Fibroblast of gingiva (primary cell): ENCODE measurements around the gene MECP2.

Experiments used
- DNase-seq: peaks from one replicate; pipeline ENCODE4 v3.0.0-alpha.2; 2011; ENCODE audit warnings: low read depth

The MECP2 gene

DNA sequence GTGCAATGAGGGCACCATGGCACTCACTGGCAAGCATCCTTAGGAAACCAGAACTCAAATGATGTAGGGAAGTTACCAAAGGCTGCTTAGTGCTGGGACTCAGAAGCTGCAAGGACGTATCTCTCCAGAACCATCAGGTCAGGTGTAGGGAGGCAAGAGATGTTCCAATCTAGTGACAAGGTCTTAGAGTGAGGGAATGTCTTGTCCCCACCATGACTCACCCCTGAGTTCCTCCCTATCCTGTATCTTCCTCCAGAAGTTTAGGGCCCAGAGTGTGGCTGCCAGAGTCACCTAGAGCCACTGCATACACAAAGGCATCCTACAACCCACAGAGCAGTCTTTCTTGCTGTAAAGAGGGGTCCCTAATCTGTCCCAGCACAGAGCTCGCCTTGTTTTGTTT is 63.7 kb downstream of the MECP2 start:
- DNase-seq, result no peak

DNA sequence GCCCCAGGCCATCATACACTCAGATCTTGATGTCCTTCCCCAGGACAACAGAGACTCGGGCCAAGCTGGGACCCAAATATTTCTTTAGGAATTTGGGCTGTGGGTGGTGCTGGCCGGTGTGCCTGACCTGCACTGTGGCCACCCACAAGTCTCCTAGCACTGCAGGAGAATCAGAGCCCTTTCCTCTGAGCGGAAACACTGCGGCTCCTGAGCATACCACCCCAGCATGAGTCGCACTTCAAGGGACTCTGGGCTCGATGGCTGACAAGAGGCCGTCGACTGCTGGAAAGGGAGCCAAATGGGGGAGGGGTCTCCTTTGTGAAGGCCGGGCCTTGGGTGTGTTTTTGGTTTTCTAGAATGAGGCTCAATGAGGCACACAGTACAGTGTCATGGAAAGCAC is 64.9 kb downstream of the MECP2 start:
- DNase-seq, result no peak

DNA sequence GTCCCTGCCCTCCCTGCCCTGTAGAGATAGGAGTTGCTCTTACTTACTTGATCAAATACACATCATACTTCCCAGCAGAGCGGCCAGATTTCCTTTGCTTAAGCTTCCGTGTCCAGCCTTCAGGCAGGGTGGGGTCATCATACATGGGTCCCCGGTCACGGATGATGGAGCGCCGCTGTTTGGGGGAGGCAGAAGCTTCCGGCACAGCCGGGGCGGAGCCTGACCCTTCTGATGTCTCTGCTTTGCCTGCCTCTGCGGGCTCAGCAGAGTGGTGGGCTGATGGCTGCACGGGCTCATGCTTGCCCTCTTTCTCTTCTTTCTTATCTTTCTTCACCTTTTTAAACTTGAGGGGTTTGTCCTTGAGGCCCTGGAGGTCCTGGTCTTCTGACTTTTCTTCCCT is 65.4 kb downstream of the MECP2 start:
- no peak for DNase-seq

DNA sequence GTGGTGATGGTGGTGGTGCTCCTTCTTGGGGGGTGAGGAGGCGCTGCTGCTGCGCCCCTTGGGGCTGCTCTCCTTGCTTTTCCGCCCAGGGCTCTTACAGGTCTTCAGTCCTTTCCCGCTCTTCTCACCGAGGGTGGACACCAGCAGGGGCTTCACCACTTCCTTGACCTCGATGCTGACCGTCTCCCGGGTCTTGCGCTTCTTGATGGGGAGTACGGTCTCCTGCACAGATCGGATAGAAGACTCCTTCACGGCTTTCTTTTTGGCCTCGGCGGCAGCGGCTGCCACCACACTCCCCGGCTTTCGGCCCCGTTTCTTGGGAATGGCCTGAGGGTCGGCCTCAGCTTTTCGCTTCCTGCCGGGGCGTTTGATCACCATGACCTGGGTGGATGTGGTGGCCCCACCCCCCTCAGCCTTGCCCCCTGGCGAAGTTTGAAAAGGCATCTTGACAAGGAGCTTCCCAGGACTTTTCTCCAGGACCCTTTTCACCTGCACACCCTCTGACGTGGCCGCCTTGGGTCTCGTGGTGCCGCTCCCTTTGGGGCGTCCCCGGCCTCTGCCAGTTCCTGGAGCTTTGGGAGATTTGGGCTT is 66.7 kb downstream of the MECP2 start:
- DNase-seq, result no peak

DNA sequence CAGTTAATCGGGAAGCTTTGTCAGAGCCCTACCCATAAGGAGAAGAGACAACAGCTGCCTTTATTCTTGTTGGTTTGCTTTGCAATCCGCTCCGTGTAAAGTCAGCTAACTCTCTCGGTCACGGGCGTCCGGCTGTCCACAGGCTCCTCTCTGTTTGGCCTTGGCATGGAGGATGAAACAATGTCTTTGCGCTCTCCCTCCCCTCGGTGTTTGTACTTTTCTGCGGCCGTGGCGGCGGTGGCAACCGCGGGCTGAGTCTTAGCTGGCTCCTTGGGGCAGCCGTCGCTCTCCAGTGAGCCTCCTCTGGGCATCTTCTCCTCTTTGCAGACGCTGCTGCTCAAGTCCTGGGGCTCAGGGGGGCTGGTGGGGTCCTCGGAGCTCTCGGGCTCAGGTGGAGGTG is 67.3 kb downstream of the MECP2 start:
- DNase-seq, result no peak

DNA sequence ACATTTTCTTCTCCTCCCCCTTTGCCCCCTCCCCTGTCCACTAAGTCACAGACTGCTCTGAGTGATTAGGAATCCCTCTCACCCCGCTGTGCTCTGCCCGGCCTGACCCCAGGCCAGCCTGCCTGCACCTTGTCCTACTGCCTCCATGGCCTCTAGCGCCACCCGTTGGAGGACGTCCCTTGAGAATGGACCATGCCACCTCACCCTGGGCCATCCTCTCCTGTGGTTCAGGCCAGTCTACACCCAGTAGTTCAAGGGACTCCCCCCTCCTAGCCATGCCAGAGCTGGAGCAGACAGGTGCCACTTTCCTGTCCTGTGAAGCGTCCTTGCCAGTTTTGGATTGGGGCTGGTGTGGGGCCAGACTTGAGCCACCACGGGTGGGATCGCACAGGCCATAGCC is 68.1 kb downstream of the MECP2 start:
- DNase-seq, result no peak

DNA sequence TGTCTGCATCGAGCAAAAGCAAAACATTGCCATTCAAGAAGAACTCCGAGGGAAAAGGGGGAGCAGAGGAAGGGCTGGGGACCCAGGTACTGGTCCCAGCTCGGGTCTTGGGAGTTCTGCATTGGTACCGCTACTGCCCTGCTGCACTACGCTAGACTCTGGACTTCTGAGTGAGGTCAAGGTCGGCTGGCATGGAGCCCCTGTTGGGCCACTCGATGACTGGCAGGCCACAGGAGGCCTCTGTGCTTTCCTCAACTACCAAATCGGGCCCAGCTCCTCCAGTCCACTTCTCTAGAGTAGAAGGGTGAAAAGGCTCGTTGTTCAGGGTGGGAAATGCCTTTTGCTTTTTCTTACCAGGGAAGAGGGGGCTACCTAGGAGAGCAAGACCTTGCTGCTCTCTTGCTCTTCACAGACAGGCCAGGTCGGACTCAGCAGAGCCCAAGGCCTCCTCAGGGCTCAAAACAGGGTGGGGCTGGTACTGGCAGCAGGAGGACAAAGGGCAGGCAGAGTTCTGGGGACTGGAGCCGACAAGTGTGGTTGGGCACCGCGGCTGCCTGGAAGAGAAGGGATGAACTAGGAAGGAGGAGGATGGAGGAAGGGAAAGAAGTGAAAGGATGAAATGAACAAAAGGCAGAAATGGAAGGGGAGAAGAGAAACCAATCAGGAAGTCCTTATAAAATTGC is 68.9 kb downstream of the MECP2 start:
- DNase-seq, result no peak

DNA sequence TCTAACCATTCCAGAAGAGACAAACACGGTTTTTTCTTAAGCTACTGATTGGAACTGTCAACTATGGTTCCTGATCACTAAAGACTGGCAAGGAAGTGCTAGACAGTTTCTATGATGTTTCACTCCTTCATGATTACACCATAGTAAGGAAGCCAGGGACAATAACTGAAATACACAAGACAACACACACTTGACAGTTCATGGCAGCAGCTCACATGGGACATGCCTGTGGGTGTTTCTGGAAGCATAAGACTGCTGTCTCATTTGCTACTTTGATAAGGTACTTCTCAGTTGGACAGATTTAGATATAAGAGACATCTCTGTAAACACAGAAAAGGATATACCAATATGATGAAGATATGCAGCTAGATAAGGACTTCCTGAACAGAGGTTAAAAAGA is 69.5 kb downstream of the MECP2 start:
- DNase-seq, result no peak

DNA sequence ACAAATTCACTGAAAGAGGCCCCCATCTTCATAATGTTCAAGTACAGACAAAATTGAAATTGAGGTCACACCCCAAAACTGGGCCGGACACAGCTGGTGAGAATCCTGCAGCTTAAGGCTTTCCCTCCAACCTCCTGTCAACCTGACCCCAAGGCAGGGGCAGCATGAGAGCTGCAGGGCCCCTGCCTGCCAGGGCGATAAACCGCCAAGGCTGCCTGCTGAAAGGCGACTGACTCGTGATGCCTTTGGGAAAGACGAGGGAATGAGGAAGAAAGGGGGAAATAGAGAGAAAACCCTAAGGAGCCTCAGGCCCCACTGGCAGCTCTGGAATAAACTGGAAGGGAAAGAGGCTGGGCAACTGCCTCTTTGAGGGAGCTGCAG is 70.5 kb downstream of the MECP2 start:
- DNase-seq, result no peak

DNA sequence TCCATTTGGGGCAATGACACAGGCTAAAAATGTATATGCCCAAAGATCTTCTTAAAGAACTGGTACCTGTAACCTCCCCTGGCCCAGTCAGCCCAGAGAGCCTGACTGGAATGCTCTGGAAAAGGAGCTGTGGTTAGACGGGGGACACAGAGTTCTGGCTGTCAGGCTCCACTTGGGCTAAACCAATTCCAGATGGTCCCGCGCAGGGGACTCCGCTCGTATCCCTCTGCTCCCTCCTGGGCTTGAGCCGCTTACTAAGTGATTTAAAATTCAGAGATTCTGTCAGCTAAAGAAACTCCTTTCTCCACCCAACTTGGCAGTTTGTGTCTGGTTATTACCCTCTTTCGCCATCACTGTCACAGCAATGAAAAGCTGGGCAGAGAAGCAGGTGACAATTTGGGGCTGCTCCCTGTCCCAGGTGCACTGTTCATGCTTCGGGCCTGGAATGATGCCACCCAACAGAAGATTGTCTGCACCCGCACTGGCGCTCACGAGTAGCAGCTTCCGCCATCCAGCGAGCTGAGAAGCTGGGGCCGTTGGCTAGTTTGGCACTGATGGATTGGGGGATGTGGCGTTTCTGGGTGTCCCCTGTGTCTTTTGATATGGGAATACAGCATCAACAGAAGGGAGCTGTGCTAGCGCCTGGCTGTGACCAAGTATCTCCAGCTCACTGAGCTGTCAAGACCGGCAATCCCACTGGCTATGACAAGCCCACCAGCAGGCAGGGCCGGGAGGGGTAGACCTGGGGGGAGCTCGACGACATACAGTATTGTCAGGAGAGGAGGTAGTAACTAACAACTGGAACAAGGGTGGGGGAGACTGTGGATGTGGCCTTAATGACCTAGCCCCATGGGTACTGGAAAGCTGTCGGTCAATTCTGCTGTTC is 71.1 kb downstream of the MECP2 start:
- peak; percentile 69 for DNase-seq

DNA sequence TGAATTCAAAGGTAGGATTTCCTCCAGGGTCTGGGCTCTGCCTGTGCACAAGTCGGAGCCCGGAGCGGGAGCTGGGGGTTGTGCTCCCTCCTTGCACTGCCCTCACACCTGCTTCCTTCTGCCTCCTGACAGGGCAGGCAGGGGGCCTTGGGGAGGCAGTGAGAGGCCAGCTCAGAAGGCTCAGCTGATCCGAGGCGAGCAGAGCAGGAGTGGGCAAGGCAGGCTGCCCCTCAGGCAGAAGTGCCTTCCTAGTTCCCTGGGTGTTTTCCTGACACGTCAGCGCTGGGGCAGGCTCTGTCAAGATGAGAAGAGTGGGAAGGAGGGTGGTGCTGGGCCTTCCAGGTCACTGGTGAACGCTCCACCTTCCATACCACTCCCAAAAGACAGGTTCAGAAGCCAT is 72.3 kb downstream of the MECP2 start:
- no peak for DNase-seq

DNA sequence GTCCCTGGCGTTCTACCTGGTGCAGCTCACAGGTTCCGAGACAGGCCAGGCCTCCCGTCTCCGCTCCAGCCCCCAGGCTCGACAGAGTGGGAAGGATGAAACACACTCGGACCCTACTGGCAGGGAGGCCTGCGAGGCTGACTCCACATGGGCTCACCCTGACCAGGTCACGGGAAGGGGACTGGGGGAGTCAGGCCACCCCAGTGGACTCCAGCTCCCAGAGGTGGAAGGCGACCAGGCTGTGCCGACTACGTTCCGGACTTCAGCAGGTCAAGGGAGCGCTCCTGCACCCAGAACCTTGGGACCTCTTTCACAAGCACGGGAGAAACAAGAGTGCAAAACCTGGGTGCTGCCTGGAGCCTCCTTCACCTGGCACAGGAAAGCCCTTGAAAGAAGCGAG is 73.2 kb downstream of the MECP2 start:
- no peak for DNase-seq

DNA sequence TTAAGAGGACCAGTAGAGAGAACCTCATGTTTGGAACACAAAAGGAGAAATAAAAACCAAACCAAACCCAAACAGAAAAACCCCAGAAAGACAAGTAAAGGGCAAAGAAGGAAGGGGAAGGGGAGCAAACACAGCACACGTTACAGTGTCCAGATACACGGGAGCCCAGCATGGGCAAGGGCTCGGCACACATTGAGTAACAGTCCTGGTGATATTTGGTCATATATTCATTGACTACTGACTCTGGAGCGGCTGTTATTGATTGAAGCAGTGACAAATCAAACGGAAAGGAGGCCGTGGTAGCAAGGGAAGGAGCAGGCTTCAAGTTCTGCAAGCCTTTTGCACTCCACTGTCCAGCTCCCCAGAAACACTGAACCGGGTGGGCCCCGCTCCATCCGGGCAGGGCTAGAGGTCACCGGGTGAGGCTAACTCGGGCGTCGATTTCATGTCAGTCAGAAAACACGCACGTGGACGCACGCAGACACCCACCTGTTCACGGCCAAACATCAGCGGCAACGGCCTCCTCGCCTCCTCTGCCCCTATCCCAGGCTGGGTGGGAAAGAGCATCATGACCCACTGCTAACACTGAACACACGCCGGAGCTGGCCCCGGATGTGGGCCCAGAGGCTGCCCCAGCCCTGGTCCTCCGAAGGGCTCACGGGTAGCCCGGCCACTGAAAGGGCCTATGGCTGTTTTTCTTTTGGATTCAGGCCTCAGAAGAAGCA is 74.1 kb downstream of the MECP2 start:
- DNase-seq, result no peak

DNA sequence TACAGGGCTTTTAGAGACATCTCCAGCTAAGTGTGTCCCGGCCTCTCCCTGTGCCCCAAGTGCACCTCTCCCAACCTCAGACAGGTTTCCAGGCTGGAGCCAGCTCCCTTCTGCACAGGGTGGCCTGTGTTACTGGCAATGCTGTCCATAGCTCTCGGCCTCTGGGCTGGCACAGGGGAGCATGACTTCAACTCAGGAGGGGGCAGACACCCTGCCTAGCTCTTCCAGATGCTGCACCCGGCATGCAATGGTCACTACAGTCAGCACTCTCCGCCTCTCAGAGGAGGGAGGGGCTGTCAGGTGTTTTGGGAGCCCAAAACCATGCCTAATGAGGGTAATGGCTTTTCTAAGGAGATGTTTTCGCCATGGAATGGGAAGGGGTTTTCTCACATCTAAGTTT is 75.4 kb downstream of the MECP2 start:
- DNase-seq, result no peak

DNA sequence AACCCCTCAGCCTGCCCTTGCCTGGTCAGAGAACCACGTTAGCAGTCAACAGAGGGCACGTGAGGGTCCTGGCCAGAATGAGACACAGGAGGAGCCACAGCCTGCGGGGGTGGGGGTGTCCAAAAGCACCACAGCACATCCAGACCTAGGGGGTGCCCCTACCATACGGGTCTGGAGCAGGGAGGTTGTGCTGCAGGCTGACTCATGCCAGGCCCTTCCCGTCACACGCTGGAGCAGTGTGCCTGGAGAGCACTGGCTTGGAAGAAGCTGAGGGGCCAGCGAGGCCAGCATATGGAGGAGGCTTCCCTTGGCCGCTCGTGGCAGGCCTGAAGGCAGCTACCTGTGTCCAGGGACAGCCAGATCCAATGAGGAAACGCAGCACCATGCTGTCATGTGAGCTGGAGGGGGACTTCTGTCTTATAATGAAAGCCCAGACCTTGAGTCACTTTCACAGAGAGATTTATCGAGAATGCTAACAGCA is 76.3 kb downstream of the MECP2 start:
- peak; percentile 33 for DNase-seq

DNA sequence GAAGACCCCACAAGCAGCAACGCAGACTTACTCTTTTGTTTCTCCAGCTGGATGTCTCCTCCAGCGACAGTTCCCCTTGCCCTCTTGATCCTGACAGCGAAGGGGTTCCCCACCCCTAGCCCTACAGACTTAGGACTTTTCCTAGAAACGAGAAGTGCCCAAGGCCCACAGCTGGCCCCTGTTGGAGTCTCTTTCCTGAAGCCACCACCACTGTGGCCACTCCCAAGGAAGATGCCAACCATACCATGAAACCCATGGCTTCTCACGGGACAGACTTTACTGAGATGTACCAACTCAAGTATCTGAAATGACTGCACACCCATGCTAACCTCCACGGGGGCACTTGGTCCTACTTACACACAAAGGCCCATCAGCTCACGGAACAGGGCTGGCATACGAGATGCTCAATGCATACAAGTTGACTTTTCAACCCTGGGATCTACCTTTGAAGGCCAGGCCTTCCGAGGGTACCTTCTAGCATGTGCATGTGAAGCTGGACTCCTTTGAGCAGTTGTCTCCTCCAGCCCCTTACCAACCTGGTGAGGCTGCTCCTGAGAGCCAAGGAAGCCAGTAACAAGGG is 76.9 kb downstream of the MECP2 start:
- peak; percentile 17 for DNase-seq

DNA sequence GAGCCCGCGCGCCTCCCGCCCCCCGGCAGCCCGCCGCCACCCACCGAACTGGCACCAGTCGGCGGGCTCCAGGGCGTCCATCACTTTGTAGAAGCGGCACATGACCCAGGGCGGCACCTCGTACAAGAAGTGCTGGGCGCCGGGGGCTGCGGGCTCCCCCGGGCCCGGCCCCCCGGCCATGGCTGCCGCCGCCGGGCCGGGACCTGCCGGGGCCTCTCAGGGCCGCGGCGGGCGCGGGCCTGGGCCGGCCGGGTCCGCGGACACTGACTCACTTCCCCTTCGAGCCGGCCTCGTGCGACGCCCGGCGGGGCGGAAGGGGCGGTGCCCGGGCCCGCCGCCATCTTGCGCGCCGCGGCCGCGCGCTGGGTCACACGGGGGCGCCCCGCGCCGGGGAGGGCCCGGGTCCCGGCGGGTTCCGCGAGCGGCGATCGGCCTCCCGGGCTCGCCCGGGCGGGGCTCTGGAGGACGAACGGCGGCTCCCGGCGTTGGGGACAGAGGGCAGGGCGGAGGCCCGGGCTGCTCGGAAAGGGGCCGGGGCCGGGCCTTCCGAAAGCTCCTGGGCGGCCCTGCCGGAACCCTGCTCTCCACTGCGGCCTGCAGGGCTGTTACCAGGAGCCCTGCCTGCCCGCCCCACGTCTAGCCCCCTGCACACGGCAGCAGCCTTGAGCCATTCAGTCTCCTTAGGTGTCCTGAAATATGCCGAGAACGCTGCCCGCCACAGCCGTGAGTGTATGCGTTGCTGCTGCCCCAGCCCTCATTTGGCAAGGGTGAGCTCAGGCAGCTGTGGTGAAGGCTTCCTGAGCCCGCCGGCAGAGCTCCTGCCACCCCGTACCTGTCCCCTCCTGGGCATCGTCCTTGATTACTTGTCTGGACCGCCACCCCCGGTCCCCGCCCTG is 77.6 kb downstream of the MECP2 start, which contains the start of gene IRAK1:
IRAK1 (minus strand) TSS at position 270 of the 896 bp plus-strand sequence; CDS start at position 180, 90 bp downstream.
- DNase-seq, result peak; percentile 54

DNA sequence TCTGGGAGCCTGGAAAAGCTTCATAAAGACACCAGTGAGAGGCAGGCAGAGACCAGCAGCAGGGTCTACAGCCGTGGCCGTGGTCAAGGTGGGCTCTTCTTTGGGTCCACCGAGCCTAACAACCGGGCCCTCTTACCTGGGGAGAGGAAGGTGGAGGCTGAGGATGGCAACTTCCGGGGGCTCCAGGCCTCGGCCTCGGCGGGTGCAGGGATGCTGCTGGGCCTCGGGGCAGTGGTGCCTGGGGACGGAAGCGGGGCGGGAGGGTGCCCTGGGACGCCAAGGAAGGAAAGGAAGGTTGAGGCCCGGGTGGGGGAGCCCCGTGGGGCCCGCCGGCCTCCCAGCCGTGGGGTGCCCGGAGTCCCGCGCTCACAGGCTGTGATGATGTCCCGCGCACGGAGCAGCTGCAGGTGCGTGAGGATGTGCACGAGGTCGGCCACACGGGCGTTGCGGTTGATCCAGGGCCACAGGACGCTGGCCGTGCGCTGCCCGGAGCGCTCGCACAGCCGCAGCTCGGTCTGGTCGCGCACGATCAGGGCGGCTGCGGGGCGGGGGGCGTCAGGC is 78.4 kb downstream of the MECP2 start:
- DNase-seq, result no peak

DNA sequence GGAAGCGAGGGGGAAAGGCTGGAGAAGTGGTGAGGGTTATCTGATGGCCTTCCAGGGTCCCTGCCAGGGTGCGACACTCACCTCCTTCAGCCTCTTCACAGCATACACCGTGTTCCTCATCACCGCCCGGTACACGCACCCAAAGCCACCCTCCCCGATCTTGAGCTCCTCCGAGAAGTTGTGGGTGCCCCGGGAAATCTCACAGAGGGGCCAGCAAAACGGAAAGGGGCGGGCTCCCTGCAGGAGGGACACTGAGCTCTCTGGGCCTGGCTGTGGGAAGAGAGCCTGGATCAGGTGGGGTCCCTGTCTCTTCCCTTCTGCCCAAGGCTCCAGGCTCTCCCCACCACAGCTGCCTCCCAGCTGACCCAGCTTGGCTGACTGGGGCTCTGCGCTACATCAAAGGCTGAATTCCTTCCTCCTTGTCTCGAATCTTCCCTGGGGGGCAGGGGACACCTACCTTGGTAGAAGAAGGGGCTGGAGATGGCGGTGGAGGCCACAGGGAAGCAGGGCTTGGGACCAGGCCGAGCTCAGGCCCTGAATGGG is 78.9 kb downstream of the MECP2 start:
- DNase-seq, result no peak
